Left kidney (tissue), 2 donors: ENCODE measurements around the gene LSM14B. TPM values are rescaled to one million over a fixed set of nuclear protein-coding genes. Genes with fewer than 3 reads are reported as not detected.

Experiments
- DNase-seq: peaks from one replicate; pipeline ENCODE4 v3.0.0-alpha.2; 2013
- polyA plus RNA-seq: library from polyadenylated mRNA; unstranded; fragments of 120-200 nt; gene quantifications from one replicate; pipeline ENCODE4 v1.2.1, GENCODE V29; 2013; ENCODE audit not compliant: insufficient read length

Gene LSM14B
- polyA plus RNA-seq, 1 donor, result 57.3 TPM

DNA sequence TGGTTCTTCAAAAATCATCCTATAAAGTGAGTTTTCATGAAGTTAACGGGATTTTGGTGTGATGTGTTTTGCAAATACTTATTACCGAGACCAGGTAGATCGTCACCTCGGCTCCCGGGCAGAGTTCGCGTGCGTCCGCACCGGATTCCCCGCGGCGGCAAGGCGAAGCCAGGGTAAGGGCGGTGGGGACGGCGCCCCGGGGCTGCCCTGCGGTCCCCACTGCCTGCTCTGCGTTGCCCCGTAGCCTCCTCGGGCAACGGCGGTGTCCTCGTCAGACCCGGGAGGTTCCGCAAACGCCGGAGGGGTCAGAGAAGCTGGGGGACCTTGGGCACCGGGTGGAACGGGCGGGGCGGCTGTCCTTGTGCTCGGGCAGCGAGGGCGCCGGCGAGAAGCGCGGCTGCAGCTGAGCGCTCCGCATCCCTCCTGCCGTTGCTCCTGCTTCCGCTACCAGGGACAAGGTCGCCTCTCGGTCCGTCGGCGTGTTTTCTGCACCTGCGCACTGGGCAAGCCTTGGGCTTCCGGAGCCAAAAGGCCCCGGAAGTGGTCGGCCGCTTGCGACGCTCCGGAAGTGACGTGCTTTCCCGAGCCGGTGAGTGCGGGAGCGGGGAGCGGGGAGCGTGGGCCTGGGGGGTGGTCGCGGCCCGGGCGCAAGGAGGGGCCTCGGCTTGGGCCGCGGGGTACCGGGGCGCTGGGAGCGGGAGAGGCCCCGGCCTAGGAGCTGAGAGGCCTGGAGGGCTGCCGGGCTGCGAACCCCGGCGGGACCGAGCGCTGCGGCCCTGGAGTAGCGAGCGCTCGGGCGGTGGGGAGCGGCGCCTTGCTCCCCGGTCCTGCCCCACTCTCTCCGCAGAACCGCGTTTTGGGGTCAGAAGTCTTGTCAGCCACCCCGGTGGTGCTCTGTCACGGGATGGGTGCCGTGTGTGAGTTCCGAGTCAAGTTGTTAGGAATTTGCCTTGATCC lies 60.5 kb downstream of the LSM14B start, which contains the start of gene MTG2:
Gene MTG2, plus strand, starts transcription at position 560 of the 957 bp plus-strand sequence. CDS start 10,393 bp downstream, outside the sequence.
- peak; percentile 95 for DNase-seq

DNA sequence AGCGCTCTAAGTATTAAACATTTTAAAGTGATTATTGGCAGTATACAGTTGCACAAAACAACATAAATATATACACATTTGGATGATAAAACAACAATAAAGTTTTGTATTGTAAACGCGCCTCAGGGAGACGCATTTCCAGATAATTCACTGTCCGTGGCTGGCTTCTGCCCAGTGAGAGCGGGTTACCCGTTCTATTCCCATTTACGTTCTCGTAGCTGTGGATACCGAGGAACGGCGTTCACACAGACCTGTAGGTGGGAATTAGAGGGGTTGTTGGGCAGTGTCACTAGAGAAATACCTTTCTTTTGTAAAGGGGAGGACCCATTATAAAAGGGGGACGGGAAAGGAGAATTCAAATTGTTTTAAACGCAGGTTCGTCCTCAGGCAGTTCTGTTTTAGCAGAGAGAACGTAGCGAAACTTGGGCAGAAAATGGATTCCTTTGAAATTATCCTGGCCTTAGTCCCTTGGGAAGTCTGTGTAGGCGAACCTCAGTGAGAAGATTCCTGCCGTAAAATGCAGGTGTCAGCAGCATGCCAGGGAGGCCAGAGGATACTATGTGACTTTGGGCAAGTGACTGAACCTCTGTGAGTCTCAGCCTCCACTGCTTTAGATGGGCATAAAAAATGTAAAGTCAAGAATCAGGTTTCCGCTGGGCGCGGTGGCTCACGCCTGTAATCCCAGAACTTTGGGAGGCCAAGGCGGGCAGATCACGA lies 61.3 kb downstream of the LSM14B start:
- DNase-seq, result no peak

Other genes with a start within 250 kb of the LSM14B start
- 20.0 TPM for gene TAF4, start 56.6 kb upstream of the LSM14B start, polyA plus RNA-seq
- 188 TPM for gene PSMA7, start 20.9 kb downstream of the LSM14B start, polyA plus RNA-seq
- 26.1 TPM for gene SS18L1, start 21.3 kb downstream of the LSM14B start, polyA plus RNA-seq
- 38.3 TPM for gene MTG2, start 60.6 kb downstream of the LSM14B start, polyA plus RNA-seq
- gene HRH3, start 97.8 kb downstream of the LSM14B start, polyA plus RNA-seq, result 0.15 TPM
- gene OSBPL2, start 116.0 kb downstream of the LSM14B start, polyA plus RNA-seq, result 43.6 TPM
- gene ADRM1, start 180.5 kb downstream of the LSM14B start, polyA plus RNA-seq, result 37.6 TPM
- 119 TPM for gene LAMA5, start 244.8 kb downstream of the LSM14B start, polyA plus RNA-seq